K562 (cell line): Measurements from ENCODE around the gene SPAG4. TPM values are rescaled to one million over a fixed set of nuclear protein-coding genes. Genes with fewer than 3 reads are reported as not detected.

ENCODE experiments used
- ATAC-seq: fragments of 200-7000 bp; cut with Tn5 transposase; 3 replicates; pipeline ENCODE4 v1.9.1; 2020; ENCODE audit warnings: moderate library complexity
- BruUV-seq: library from RNA; stranded (reverse); fragments of 400-500 nt; replicated peaks from 2 replicates; lab custom pipeline; 2021; lab: Mats Ljungman, UMichigan
- CTCF ChIA-PET: fragments of 300-600 bp; formaldehyde crosslinking; extraction: SDS; loops from one replicate; lab custom pipeline; 2021; ENCODE audit warnings: low intra/inter-chr PET ratio; lab: Yijun Ruan, JAX
- POLR2A ChIA-PET: fragments of 300-600, 350-650 bp; sonication (Branson Sonifier 250); formaldehyde crosslinking; extraction: SDS; loops from one replicate; lab custom pipeline; 2021; ENCODE audit warnings: antibody characterized with exemption, inconsistent platforms; lab: Yijun Ruan, JAX
- DNase-seq, 4 experiments: peaks; one replicate each; pipeline versions ENCODE4 v3.0.0 to v3.0.0-alpha.2; 2011 to 2018; ENCODE audit warnings: low spot score in 3 of 4, mixed read lengths in 3 of 4; ENCODE audit errors: extremely low read depth in 1 of 4
- FAIRE-seq: peaks from 2 replicates; lab custom pipeline; 2011; peaks lifted over from hg19 to GRCh38; lab: Jason Lieb, UNC
- H2AFZ ChIP-seq: 2 replicates; pipeline ENCODE4 v1.6.0; 2011; ENCODE audit warnings: low read depth, low read length, control low read depth, inconsistent platforms
- H3K27ac ChIP-seq: fragments of 200-600 bp; 3 replicates; pipeline ENCODE4 v1.8.0; 2011; ENCODE audit warnings: low read depth, mild to moderate bottlenecking, control low read depth, inconsistent platforms, low read length, moderate library complexity, mixed read lengths; ENCODE audit errors: extremely low read depth
- H3K27me3 ChIP-seq, 2 experiments: fragments of 300-600 bp in 1 of 2; 2 replicates in 1 of 2; 3 replicates in 1 of 2; pipeline versions ENCODE4 v1.6.0 to v1.8.0; 2011; ENCODE audit warnings: inconsistent platforms in 2 of 2, low read length in 2 of 2, mild to moderate bottlenecking in 1 of 2, mixed read lengths in 1 of 2, moderate library complexity in 1 of 2; ENCODE audit not compliant: control insufficient read depth in 2 of 2, insufficient read depth in 2 of 2
- H3K36me3 ChIP-seq: fragments of 300-600 bp; 3 replicates; pipeline ENCODE4 v1.8.0; 2011; ENCODE audit warnings: mild to moderate bottlenecking, low read length, inconsistent platforms; ENCODE audit not compliant: control insufficient read depth, insufficient read depth
- H3K4me1 ChIP-seq, 2 experiments: fragments of 200-600 bp in 1 of 2; replicated peaks in 1 of 2; 2 replicates in 1 of 2; 3 replicates in 1 of 2; pipeline versions ENCODE4 v1.5.1 to v1.8.0; 2011; ENCODE audit warnings: inconsistent platforms in 2 of 2, low read length in 2 of 2, mild to moderate bottlenecking in 1 of 2, mixed read lengths in 1 of 2, moderate library complexity in 1 of 2; ENCODE audit not compliant: control insufficient read depth in 2 of 2, insufficient read depth in 2 of 2
- H3K4me2 ChIP-seq: 2 replicates; pipeline ENCODE4 v1.6.1; 2011; ENCODE audit warnings: low read length, control low read depth, inconsistent platforms, mixed read lengths; ENCODE audit not compliant: insufficient read depth
- H3K4me3 ChIP-seq: fragments of 200-600 bp; sonication (generic), shearing (Covaris generic); 2 replicates; pipeline ENCODE4 v1.5.1; 2016; ENCODE audit warnings: control low read depth, inconsistent platforms
- H3K79me2 ChIP-seq: fragments of 200-600 bp; 3 replicates; pipeline ENCODE4 v1.8.0; 2011; ENCODE audit warnings: low read length, inconsistent platforms; ENCODE audit not compliant: control insufficient read depth, insufficient read depth
- H3K9ac ChIP-seq, 2 experiments: 2 replicates each; pipeline versions ENCODE4 v1.6.0 to v1.6.1; 2011; ENCODE audit warnings: low read depth in 2 of 2, low read length in 2 of 2, control low read depth in 1 of 2, inconsistent platforms in 1 of 2, mild to moderate bottlenecking in 1 of 2, mixed read lengths in 1 of 2; ENCODE audit not compliant: insufficient read depth in 1 of 2
- H3K9me1 ChIP-seq: one replicate; pipeline ENCODE4 v1.6.0; 2011; ENCODE audit warnings: inconsistent platforms, mild to moderate bottlenecking, low read length, moderate library complexity; ENCODE audit not compliant: control insufficient read depth, insufficient read depth
- H3K9me3 ChIP-seq: replicated peaks from 2 replicates; pipeline ENCODE4 v1.5.1; 2011; ENCODE audit warnings: low read depth, low read length, inconsistent platforms; ENCODE audit not compliant: control insufficient read depth, insufficient read depth
- H4K20me1 ChIP-seq: replicated peaks from 2 replicates; pipeline ENCODE4 v1.6.1; 2011; ENCODE audit warnings: low read length, inconsistent platforms, mixed read lengths; ENCODE audit not compliant: control insufficient read depth, insufficient read depth
- CBFB ChIP-seq: sonication (generic); formaldehyde crosslinking; IDR thresholded peaks from 2 replicates; pipeline ENCODE4 v1.4.0; 2020; ENCODE audit warnings: mild to moderate bottlenecking, missing genetic modification reagents
- GTF2F1 ChIP-seq: IDR thresholded peaks from 2 replicates; pipeline ENCODE4 v1.6.1; 2011; ENCODE audit warnings: low read depth, low read length, improper control_type of control experiment
- HIVEP1 ChIP-seq: fragments of 250-450 bp; sonication (Bioruptor Pico); IDR thresholded peaks from 2 replicates; pipeline ENCODE4 v1.4.0; 2020; ENCODE audit warnings: mild to moderate bottlenecking
- KAT2B ChIP-seq: IDR thresholded peaks from one replicate; pipeline ENCODE4 v1.6.1; 2012; ENCODE audit warnings: low read depth, mild to moderate bottlenecking, control low read depth, inconsistent platforms, low read length, moderate library complexity
- MED1 ChIP-seq: sonication (generic); formaldehyde crosslinking; IDR thresholded peaks from 2 replicates; pipeline ENCODE4 v1.8.1; 2023; ENCODE audit warnings: missing genetic modification reagents, borderline replicate concordance
- PRMT5 ChIP-seq: sonication (generic); formaldehyde crosslinking; IDR thresholded peaks from 2 replicates; pipeline ENCODE4 v1.5.0; 2020; ENCODE audit warnings: missing genetic modification reagents
- SREBF2 ChIP-seq: sonication (generic); formaldehyde crosslinking; IDR thresholded peaks from 2 replicates; pipeline ENCODE4 v1.4.0; 2020; ENCODE audit warnings: mild to moderate bottlenecking, missing genetic modification reagents
- STAT5B ChIP-seq: fragments of 250-450 bp; sonication (Bioruptor Pico); IDR thresholded peaks from 2 replicates; pipeline ENCODE4 v1.8.0; 2021; ENCODE audit warnings: mild to moderate bottlenecking, inconsistent platforms
- TBL1XR1 ChIP-seq, 2 experiments: IDR thresholded peaks; 2 replicates each; pipeline ENCODE4 v1.6.1; 2012; ENCODE audit warnings: improper control_type of control experiment in 2 of 2, low read length in 2 of 2, mild to moderate bottlenecking in 1 of 2
- TCF3 ChIP-seq: sonication (generic); formaldehyde crosslinking; IDR thresholded peaks from 2 replicates; pipeline ENCODE4 v1.4.0; 2020; ENCODE audit warnings: mild to moderate bottlenecking, missing genetic modification reagents
- ZNF124 ChIP-seq: sonication (generic); formaldehyde crosslinking; IDR thresholded peaks from 2 replicates; pipeline ENCODE4 v1.8.1; 2022; ENCODE audit warnings: missing genetic modification reagents
- ZNF217 ChIP-seq: sonication (generic); formaldehyde crosslinking; IDR thresholded peaks from 2 replicates; pipeline ENCODE4 v1.8.0; 2022; ENCODE audit warnings: mild to moderate bottlenecking, missing genetic modification reagents
- ZNF3 ChIP-seq: fragments of 250-450 bp; sonication (Bioruptor Pico); IDR thresholded peaks from 2 replicates; pipeline ENCODE4 v1.5.0; 2021; ENCODE audit warnings: mild to moderate bottlenecking, moderate library complexity
- ZNF589 ChIP-seq: fragments of 200-800 bp; sonication (Bioruptor generic); IDR thresholded peaks from 2 replicates; pipeline ENCODE4 v1.6.1; 2016; ENCODE audit warnings: low read depth, missing genetic modification characterization, missing compliant biosample characterization
- ZNF77 ChIP-seq: fragments of 250-450 bp; sonication (Bioruptor Pico); IDR thresholded peaks from 2 replicates; pipeline ENCODE4 v1.5.0; 2020
- WGBS: fragments of 100-300 bp; shearing (Covaris generic); methylation state at CpG from one replicate; pipeline ENCODE4 v1.1.6; 2016; ENCODE audit warnings: low coverage, mixed read lengths; ENCODE audit not compliant: insufficient coverage; ENCODE audit errors: missing lambda C conversion rate; 5-methylcytosine and 5-hydroxymethylcytosine counted together
- in situ Hi-C: fragments of 300-500 bp; cut with MboI; formaldehyde crosslinking; loops from 4 replicates; pipeline ENCODE4 v1.15.0; 2018; ENCODE audit warnings: inconsistent platforms, mixed read lengths
- intact Hi-C: fragments of 100-400 bp; cut with micrococcal nuclease; formaldehyde crosslinking; loops from 2 replicates; pipeline ENCODE4 v1.14.2; 2022
- polyA plus RNA-seq, 8 experiments: library from polyadenylated mRNA; depleted of rRNA in 4 of 8; stranded (reverse) in 5 of 8; unstranded in 3 of 8; fragments of >200 nt; fragmentation: Nextera tagmentation in 2 of 8; fragmentation: Illumina TruSeq in 1 of 8; extraction: Ambion mirVana in 2 of 8; extraction: Trizol in 1 of 8; gene quantifications; 2 replicates each; pipeline versions ENCODE4 v1.2.1 to v1.2.3, GENCODE V29; 2011 to 2014; ENCODE audit warnings: inconsistent platforms in 1 of 8, missing spikeins in 1 of 8
- total RNA-seq, 7 experiments: library from RNA; depleted of rRNA in 6 of 7; stranded (reverse); fragments of >200 nt in 6 of 7; fragmentation: Illumina TruSeq in 2 of 7; extraction: Trizol in 2 of 7; gene quantifications; 2 replicates each; pipeline versions ENCODE4 v1.2.1 to v1.2.3, GENCODE V29; 2011 to 2021; ENCODE audit warnings: low replicate concordance in 1 of 7
- TF ChIP-seq, protein P1 (sequence below): IDR thresholded peaks from 3 replicates; pipeline ENCODE4 v1.6.1; 2011; ENCODE audit warnings: borderline replicate concordance, mild to moderate bottlenecking; ENCODE audit not compliant: insufficient read length, insufficient read depth

SPAG4 gene
- total and polyA plus RNA-seq, 9 of the 15 experiments (the other 6 are each of a cell fraction or from before 2014, with no cell fraction given), result 1.6 to 11.4 (median 4.6) TPM

DNA sequence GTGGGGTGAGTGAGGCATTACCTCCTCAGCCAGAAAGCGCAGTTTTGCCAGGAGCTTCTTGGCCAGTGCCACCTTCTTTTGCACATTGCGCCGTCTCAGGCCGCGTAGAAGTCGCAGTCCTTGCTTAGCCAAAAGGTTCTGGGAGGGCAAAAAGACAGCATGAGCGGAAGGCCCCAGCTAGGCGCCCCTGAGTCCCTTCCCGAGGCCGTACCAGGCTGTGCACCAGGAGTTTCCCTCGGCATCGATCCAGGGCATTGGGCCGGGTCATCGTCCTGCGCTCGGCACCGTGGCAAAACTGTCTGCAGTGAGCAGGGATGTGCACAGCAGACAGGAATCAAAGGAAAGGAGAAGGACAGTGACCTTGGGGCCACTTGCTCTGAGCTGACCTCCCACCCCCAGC is 20.2 kb upstream of the SPAG4 start (continued):
- TF ChIP-seq PRMT5 (CRISPR knock-in tag), result no peak
- TF ChIP-seq ZNF217 (CRISPR knock-in tag), result no peak
- no peak for TF ChIP-seq KAT2B
- no peak for TF ChIP-seq SREBF2 (CRISPR knock-in tag)
- no peak for TF ChIP-seq STAT5B
- TF ChIP-seq ZNF3 (CRISPR knock-in tag), result no peak
- no peak for TF ChIP-seq HIVEP1 (CRISPR knock-in tag)

DNA sequence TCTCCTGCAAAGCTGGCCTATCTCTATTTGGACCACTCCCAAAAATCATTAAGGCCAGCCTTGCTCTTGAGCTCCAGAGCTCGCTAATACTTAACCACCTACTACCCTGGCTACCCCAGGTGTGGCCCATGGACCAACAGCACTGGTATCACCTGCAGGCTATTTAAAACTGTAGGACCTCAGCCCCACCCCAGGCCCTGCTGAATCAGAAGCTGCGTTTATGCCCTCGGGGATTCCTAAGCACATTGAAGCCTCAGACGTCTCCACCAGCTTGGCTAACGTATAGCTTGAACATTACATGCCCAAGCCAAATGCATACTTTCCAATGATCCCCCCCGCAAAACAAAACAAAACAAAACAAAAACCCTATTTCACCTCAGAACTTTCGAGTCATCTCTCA is 19.7 kb upstream of the SPAG4 start:
- no peaks in the 10 kb centered on the region for H3K36me3 ChIP-seq
- no peaks in the 10 kb centered on the region for H3K9me1 ChIP-seq
- intact Hi-C loops (no loop called here), in situ Hi-C loops (no loop called here)
- peaks cover 0 to 35% of the 10 kb centered on the region in 2 experiments; a peak in 4 of 5 replicates for H3K27me3 ChIP-seq
- POLR2A ChIA-PET, result interaction anchor here (0.6 to 1.6 kb wide), 6 partner anchors 10 to 358 kb away, joined by 3 to 4 read pairs (median 4); no protein-coding TSS in a partner anchor
- DNase-seq (no peak), ATAC-seq (no peak), FAIRE-seq (no peak)
- H3K9me3 ChIP-seq, result no peaks in the 10 kb centered on the region
- no TSS peak for BruUV-seq
- no peak overlapping the region for H3K9ac ChIP-seq
- H3K4me3 ChIP-seq, result no peak overlapping the region
- CTCF ChIA-PET, result no interaction called here
- H2AFZ ChIP-seq, result no peak overlapping the region
- H3K79me2 ChIP-seq, result no peaks in the 10 kb centered on the region
- H4K20me1 ChIP-seq, result no peaks in the 10 kb centered on the region
- WGBS, result 1% methylated on average over 7 of the region's 7 CpGs
- TF ChIP-seq TCF3 (no peak), CBFB (CRISPR knock-in tag) (no peak), ZNF589 (no peak), GTF2F1 (no peak), ZNF77 (CRISPR knock-in tag) (no peak), TBL1XR1 (IDR thresholded peaks at IDR 0.05; ENCODE audit: low read length in 2 of 2) (no peak), MED1 (no peak), ZNF124 (CRISPR knock-in tag) (no peak)
- TF ChIP-seq, protein P1, sequence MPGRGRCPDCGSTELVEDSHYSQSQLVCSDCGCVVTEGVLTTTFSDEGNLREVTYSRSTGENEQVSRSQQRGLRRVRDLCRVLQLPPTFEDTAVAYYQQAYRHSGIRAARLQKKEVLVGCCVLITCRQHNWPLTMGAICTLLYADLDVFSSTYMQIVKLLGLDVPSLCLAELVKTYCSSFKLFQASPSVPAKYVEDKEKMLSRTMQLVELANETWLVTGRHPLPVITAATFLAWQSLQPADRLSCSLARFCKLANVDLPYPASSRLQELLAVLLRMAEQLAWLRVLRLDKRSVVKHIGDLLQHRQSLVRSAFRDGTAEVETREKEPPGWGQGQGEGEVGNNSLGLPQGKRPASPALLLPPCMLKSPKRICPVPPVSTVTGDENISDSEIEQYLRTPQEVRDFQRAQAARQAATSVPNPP, result no peak
- no peak overlapping the region for H3K4me2 ChIP-seq
- peaks cover 0 to 21% of the 10 kb centered on the region in 2 experiments; a peak in 4 of 5 replicates for H3K4me1 ChIP-seq
- no peak overlapping the region for H3K27ac ChIP-seq
